GM12878 (cell line): ENCODE results near the gene NPR2. TPM values are rescaled to one million over a fixed set of nuclear protein-coding genes. Genes with fewer than 3 reads are reported as not detected.

ENCODE experiments used
- ATAC-seq: fragments of 200-7000 bp; cut with Tn5 transposase; 3 replicates; pipeline ENCODE4 v1.9.1; 2020; ENCODE audit warnings: mild to moderate bottlenecking, moderate library complexity
- BruUV-seq: library from RNA; stranded (reverse); fragments of 400-500 nt; replicated peaks from 2 replicates; lab custom pipeline; 2021; lab: Mats Ljungman, UMichigan
- CTCF ChIA-PET: fragments of 300-600 bp; sonication (Branson Sonifier 250); formaldehyde crosslinking; extraction: SDS; loops from one replicate; lab custom pipeline; 2021; ENCODE audit warnings: inconsistent platforms; lab: Yijun Ruan, JAX
- POLR2A ChIA-PET: fragments of 350-600 bp; formaldehyde crosslinking; extraction: SDS; loops from one replicate; lab custom pipeline; 2021; ENCODE audit warnings: inconsistent platforms; lab: Charles Lee
- RAD21 ChIA-PET: fragments of 300-600 bp; sonication (Branson Sonifier 250); formaldehyde crosslinking; loops from one replicate; lab custom pipeline; 2023; ENCODE audit warnings: antibody characterized with exemption; ENCODE audit not compliant: unreplicated experiment; lab: Charles Lee
- SMC1A ChIA-PET: fragments of 300-600 bp; sonication (Branson Sonifier 250); formaldehyde crosslinking; loops from one replicate; lab custom pipeline; 2023; ENCODE audit not compliant: unreplicated experiment, uncharacterized antibody; lab: Charles Lee
- DNase-seq: peaks from one replicate; pipeline ENCODE4 v3.0.0-alpha.2; 2011; ENCODE audit warnings: low read depth, low spot score
- FAIRE-seq: peaks from 3 replicates; lab custom pipeline; 2011; peaks lifted over from hg19 to GRCh38; lab: Jason Lieb, UNC
- H2AFZ ChIP-seq: 2 replicates; pipeline ENCODE4 v1.6.0; 2011; ENCODE audit warnings: low read depth, low read length, control low read depth; ENCODE audit not compliant: control insufficient read depth
- H3K27ac ChIP-seq: 2 replicates; pipeline ENCODE4 v1.5.1; 2011; ENCODE audit warnings: control low read depth; ENCODE audit not compliant: control insufficient read depth, insufficient read depth
- H3K27me3 ChIP-seq, 2 experiments: replicated peaks in 1 of 2; 2 replicates each; pipeline versions ENCODE4 v1.6.0 to v1.6.1; 2011; ENCODE audit warnings: low read length in 1 of 2; ENCODE audit not compliant: control insufficient read depth in 2 of 2, insufficient read depth in 2 of 2
- H3K36me3 ChIP-seq, 2 experiments: 2 replicates each; pipeline ENCODE4 v1.5.1; 2011; ENCODE audit warnings: low read length in 1 of 2; ENCODE audit not compliant: control insufficient read depth in 2 of 2, insufficient read depth in 2 of 2
- H3K4me1 ChIP-seq: 2 replicates; pipeline ENCODE4 v1.6.1; 2011; ENCODE audit warnings: mild to moderate bottlenecking, low read length, moderate library complexity, mixed read lengths; ENCODE audit not compliant: control insufficient read depth, insufficient read depth
- H3K4me2 ChIP-seq: 2 replicates; pipeline ENCODE4 v1.6.0; 2011; ENCODE audit warnings: control low read depth; ENCODE audit not compliant: control insufficient read depth, insufficient read depth
- H3K4me3 ChIP-seq: fragments of 200-600 bp; sonication (generic); 2 replicates; pipeline ENCODE4 v1.5.1; 2016
- H3K79me2 ChIP-seq: 2 replicates; pipeline ENCODE4 v1.6.0; 2011; ENCODE audit warnings: low read length; ENCODE audit not compliant: control insufficient read depth, insufficient read depth
- H3K9ac ChIP-seq: 2 replicates; pipeline ENCODE4 v1.8.0; 2011; ENCODE audit warnings: low read length, control low read depth, mixed read lengths; ENCODE audit not compliant: control insufficient read depth, insufficient read depth
- H3K9me3 ChIP-seq: replicated peaks from 3 replicates; pipeline ENCODE4 v1.5.1; 2011; ENCODE audit warnings: mild to moderate bottlenecking, low read length; ENCODE audit not compliant: control insufficient read depth, insufficient read depth
- H4K20me1 ChIP-seq: 2 replicates; pipeline ENCODE4 v1.6.0; 2011; ENCODE audit not compliant: control insufficient read depth, insufficient read depth
- BRCA1 ChIP-seq: IDR thresholded peaks from 2 replicates; pipeline ENCODE4 v1.6.1; 2011; ENCODE audit warnings: low read depth, low read length, improper control_type of control experiment
- CBX5 ChIP-seq: sonication (generic); IDR thresholded peaks from 2 replicates; pipeline ENCODE4 v1.6.1; 2016; ENCODE audit warnings: low read depth, moderate library complexity, mild to moderate bottlenecking, inconsistent platforms
- CHD1 ChIP-seq: IDR thresholded peaks from 2 replicates; pipeline ENCODE4 v1.6.1; 2012; ENCODE audit warnings: low read depth, low read length, improper control_type of control experiment
- ESRRA ChIP-seq: IDR thresholded peaks from 2 replicates; pipeline ENCODE4 v1.6.1; 2012; ENCODE audit warnings: mild to moderate bottlenecking, low read length, improper control_type of control experiment
- HDGF ChIP-seq: fragments of 450-650 bp; IDR thresholded peaks from 2 replicates; pipeline ENCODE4 v1.6.1; 2016; ENCODE audit warnings: antibody characterized with exemption
- MTA3 ChIP-seq: IDR thresholded peaks from 2 replicates; pipeline ENCODE4 v1.6.1; 2012; ENCODE audit warnings: low read length, inconsistent platforms, borderline replicate concordance
- NR2C1 ChIP-seq: fragments of 450-650 bp; IDR thresholded peaks from 2 replicates; pipeline ENCODE4 v1.6.1; 2017; ENCODE audit warnings: antibody characterized with exemption, mild to moderate bottlenecking, moderate library complexity
- NR2F1 ChIP-seq: fragments of 450-650 bp; conservative IDR thresholded peaks from 2 replicates; pipeline ENCODE4 v1.6.1; 2017; ENCODE audit warnings: mild to moderate bottlenecking
- RUNX3 ChIP-seq: IDR thresholded peaks from 2 replicates; pipeline ENCODE4 v1.6.1; 2012; ENCODE audit warnings: low read length, inconsistent platforms
- SP1 ChIP-seq: IDR thresholded peaks from one replicate; pipeline ENCODE4 v1.6.1; 2011; ENCODE audit warnings: low read depth, low read length
- SUZ12 ChIP-seq: fragments of 200-600 bp; sonication (generic); IDR thresholded peaks from one replicate; pipeline ENCODE4 v1.6.1; 2018; ENCODE audit warnings: antibody characterized with exemption, mild to moderate bottlenecking; ENCODE audit not compliant: unreplicated experiment
- TAF1 ChIP-seq: IDR thresholded peaks from 2 replicates; pipeline ENCODE4 v1.6.1; 2011; ENCODE audit warnings: mild to moderate bottlenecking, low read depth, low read length, borderline replicate concordance
- TCF12 ChIP-seq: IDR thresholded peaks from 2 replicates; pipeline ENCODE4 v1.6.1; 2011; ENCODE audit warnings: low read depth, mild to moderate bottlenecking, low read length
- WRNIP1 ChIP-seq: IDR thresholded peaks from 2 replicates; pipeline ENCODE4 v1.6.1; 2011; ENCODE audit warnings: low read depth, low read length, improper control_type of control experiment, borderline replicate concordance
- ZNF622 ChIP-seq: fragments of 450-650 bp; IDR thresholded peaks from 2 replicates; pipeline ENCODE4 v1.6.1; 2017; ENCODE audit warnings: mild to moderate bottlenecking, inconsistent platforms
- WGBS: methylation state at CpG from one replicate; pipeline ENCODE4 v1.1.6; 2016; ENCODE audit warnings: low lambda C conversion rate; ENCODE audit not compliant: insufficient replicate concordance, insufficient coverage; ENCODE audit errors: missing lambda C conversion rate; 5-methylcytosine and 5-hydroxymethylcytosine counted together
- in situ Hi-C: fragments of 300-500 bp; cut with MboI; formaldehyde crosslinking; loops from 9 replicates; pipeline ENCODE4 v1.14.3; 2018; ENCODE audit warnings: mixed read lengths
- intact Hi-C: fragments of 100-400 bp; cut with micrococcal nuclease; formaldehyde crosslinking; loops from one replicate; pipeline ENCODE4 v1.14.2; 2022; ENCODE audit not compliant: unreplicated experiment
- polyA plus RNA-seq, 11 experiments: library from polyadenylated mRNA; depleted of rRNA in 4 of 11; unstranded in 6 of 11; stranded (reverse) in 5 of 11; fragments of >200 nt; fragmentation: Nextera tagmentation in 4 of 11; fragmentation: Illumina TruSeq in 1 of 11; extraction: Ambion mirVana in 4 of 11; extraction: Trizol in 1 of 11; gene quantifications; 1 replicate in 1 of 11; 2 replicates in 10 of 11; pipeline versions ENCODE4 v1.2.1 to v1.2.3, GENCODE V29; 2011 to 2016; ENCODE audit warnings: inconsistent platforms in 2 of 11, missing spikeins in 2 of 11, low read depth in 1 of 11
- total RNA-seq, 4 experiments: library from RNA; depleted of rRNA in 3 of 4; stranded (reverse); fragments of >200 nt in 3 of 4; fragmentation: Illumina TruSeq in 1 of 4; extraction: Trizol in 1 of 4; gene quantifications; 2 replicates each; pipeline versions ENCODE4 v1.2.1 to v1.2.3, GENCODE V29; 2013 to 2021
- TF ChIP-seq, protein P1 (sequence below): IDR thresholded peaks from 2 replicates; pipeline ENCODE4 v1.6.1; 2011; ENCODE audit warnings: borderline replicate concordance, low read depth, mild to moderate bottlenecking, moderate library complexity, low read length; ENCODE audit not compliant: insufficient read depth, poor library complexity, severe bottlenecking
- TF ChIP-seq, protein P2 (sequence below): fragments of 450-650 bp; IDR thresholded peaks from 2 replicates; pipeline ENCODE4 v1.6.1; 2016; ENCODE audit warnings: mild to moderate bottlenecking

Gene NPR2
- total and polyA plus RNA-seq, 10 of the 15 experiments (the other 5 are each of a cell fraction or from before 2014, with no cell fraction given), result 2.0 to 20.9 (median 6.8) TPM

DNA sequence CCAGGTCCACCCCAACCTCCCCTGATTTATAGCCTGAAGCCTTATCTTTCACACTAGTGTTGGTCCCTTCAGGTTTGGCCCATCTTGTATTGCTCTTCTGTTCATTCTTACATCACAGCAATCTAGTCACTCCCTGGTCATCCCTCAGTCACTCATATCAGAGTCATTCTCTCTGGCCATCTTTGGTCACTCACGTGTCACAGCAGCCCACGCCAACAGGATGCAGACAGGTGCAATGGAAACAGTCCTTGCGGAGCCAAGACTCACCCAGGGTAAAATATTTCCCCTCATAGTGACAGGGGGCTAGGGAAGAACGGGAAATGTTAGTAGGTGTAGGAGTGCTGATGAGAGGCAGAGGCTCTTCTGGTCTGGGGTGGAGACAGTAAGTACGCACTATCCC is 37.9 kb upstream of the NPR2 start:
- ChIA-PET RAD21 (interaction anchor here (1.3 kb wide), 1 partner anchor 17 kb away, joined by 3 read pairs; no protein-coding TSS in a partner anchor), CTCF (interaction anchor here (1.0 to 1.8 kb wide), 2 partner anchors 26 to 96 kb away, joined by 3 to 10 read pairs; partner anchors contain the start of genes CCDC107 and RMRP), SMC1A (interaction anchor here (3.4 kb wide), 1 partner anchor 26 kb away, joined by 12 read pairs; no protein-coding TSS in a partner anchor)
- Histone ChIP-seq H3K27ac (no peak overlapping the region), H3K4me1 (peaks cover 11% of the 10 kb centered on the region), H4K20me1 (no peaks in the 10 kb centered on the region), H3K9me3 (no peaks in the 10 kb centered on the region), H3K79me2 (peaks cover 29% of the 10 kb centered on the region)
- in situ Hi-C loops, result no loop called here
- BruUV-seq, result no TSS peak
- 76% methylated on average over 5 of the region's 5 CpGs for WGBS
- TF ChIP-seq CHD1 (no peak), ESRRA (no peak), RUNX3 (no peak), SUZ12 (no peak), WRNIP1 (no peak), MTA3 (no peak)
- TF ChIP-seq, all 136 proteins: peak for 0
- Histone ChIP-seq H3K36me3 (peaks cover 5 to 18% of the 10 kb centered on the region in 2 experiments), H3K27me3 (no peaks in the 10 kb centered on the region), H2AFZ (no peak overlapping the region), H3K9ac (no peak overlapping the region), H3K4me3 (no peak overlapping the region), H3K4me2 (no peak overlapping the region)
- ATAC-seq (no peak), DNase-seq (no peak), FAIRE-seq (no peak)
- POLR2A ChIA-PET, result interaction anchor here (1.8 kb wide), 1 partner anchor 21 kb away, joined by 6 read pairs; the partner anchor contains the start of genes CREB3 and TLN1
- intact Hi-C loops, result no loop called here

DNA sequence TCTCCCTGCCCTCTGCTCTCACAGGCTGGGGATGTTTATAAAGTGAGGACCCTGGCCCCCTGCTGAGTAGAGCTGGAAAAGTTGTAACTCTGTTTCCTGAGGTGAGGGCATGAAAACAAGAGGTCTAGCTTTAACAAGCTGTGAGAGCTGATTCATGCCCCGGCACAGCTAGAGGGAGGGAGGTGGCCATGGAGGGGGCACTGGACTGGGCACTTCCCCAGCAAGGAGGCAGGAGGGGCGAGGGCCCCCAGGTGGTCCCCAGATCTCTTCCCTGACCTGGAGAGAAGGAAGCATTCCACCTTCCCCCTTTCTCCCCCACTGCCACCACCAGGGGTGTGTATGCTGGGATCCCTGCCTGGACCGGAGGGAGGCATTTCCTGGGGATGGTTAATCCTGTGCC is 37.1 kb upstream of the NPR2 start, which contains the start of gene MSMP:
MSMP (minus strand) TSS at position 13 of the 400 bp plus-strand sequence. CDS start 147 bp downstream, outside the sequence.
- intact Hi-C loops, result no loop called here
- CTCF ChIA-PET, result interaction anchor here (0.6 to 1.8 kb wide), 4 partner anchors 19 to 760 kb away, joined by 3 to 12 read pairs (median 6); no protein-coding TSS in a partner anchor
- Histone ChIP-seq H2AFZ (no peak within 1 kb of the TSS), H3K27ac (no peak within 1 kb of the TSS), H3K4me1 (peaks cover 18% of the 10 kb centered on the region), H3K4me2 (no peak within 1 kb of the TSS), H3K27me3 (no peaks in the 10 kb centered on the region), H3K9me3 (no peaks in the 10 kb centered on the region), H3K79me2 (peaks cover 33% of the 10 kb centered on the region), H3K36me3 (peaks cover 5 to 18% of the 10 kb centered on the region in 2 experiments), H3K4me3 (no peak within 1 kb of the TSS), H3K9ac (no peak within 1 kb of the TSS), H4K20me1 (no peaks in the 10 kb centered on the region)
- BruUV-seq, result no TSS peak
- in situ Hi-C loops, result no loop called here
- RAD21 ChIA-PET, result interaction anchor here (1.3 kb wide), 1 partner anchor 18 kb away, joined by 3 read pairs; no protein-coding TSS in a partner anchor
- FAIRE-seq (no peak), ATAC-seq (no peak), DNase-seq (no peak)
- 67% methylated on average over 3 of the region's 3 CpGs for WGBS
- POLR2A ChIA-PET, result interaction anchor here (1.8 kb wide), 1 partner anchor 22 kb away, joined by 6 read pairs; the partner anchor contains the start of genes CREB3 and TLN1
- SMC1A ChIA-PET, result interaction anchor here (0.8 to 3.4 kb wide), 2 partner anchors 8 to 26 kb away, joined by 3 to 12 read pairs; no protein-coding TSS in a partner anchor
- TF ChIP-seq HDGF, result no peak
- TF ChIP-seq SUZ12, result no peak
- TF ChIP-seq BRCA1, result no peak
- no peak for TF ChIP-seq ZNF622
- TF ChIP-seq, protein P1, sequence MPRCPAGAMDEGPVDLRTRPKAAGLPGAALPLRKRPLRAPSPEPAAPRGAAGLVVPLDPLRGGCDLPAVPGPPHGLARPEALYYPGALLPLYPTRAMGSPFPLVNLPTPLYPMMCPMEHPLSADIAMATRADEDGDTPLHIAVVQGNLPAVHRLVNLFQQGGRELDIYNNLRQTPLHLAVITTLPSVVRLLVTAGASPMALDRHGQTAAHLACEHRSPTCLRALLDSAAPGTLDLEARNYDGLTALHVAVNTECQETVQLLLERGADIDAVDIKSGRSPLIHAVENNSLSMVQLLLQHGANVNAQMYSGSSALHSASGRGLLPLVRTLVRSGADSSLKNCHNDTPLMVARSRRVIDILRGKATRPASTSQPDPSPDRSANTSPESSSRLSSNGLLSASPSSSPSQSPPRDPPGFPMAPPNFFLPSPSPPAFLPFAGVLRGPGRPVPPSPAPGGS, result no peak
- TF ChIP-seq, protein P2, sequence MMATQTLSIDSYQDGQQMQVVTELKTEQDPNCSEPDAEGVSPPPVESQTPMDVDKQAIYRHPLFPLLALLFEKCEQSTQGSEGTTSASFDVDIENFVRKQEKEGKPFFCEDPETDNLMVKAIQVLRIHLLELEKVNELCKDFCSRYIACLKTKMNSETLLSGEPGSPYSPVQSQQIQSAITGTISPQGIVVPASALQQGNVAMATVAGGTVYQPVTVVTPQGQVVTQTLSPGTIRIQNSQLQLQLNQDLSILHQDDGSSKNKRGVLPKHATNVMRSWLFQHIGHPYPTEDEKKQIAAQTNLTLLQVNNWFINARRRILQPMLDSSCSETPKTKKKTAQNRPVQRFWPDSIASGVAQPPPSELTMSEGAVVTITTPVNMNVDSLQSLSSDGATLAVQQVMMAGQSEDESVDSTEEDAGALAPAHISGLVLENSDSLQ, result no peak
- TF ChIP-seq TCF12, result no peak
- no peak for TF ChIP-seq CBX5
- no peak for TF ChIP-seq NR2F1
- no peak for TF ChIP-seq MTA3
- no peak for TF ChIP-seq NR2C1
- no peak for TF ChIP-seq SP1
- TF ChIP-seq TAF1, result no peak
